HG03575 (cell line): ENCODE data around the gene ATXN7L1.

Source experiments
- ATAC-seq: cut with Tn5 transposase; IDR thresholded peaks from one replicate; pipeline ENCODE4 v1.9.1; 2021; ENCODE audit not compliant: unreplicated experiment, insufficient number of reproducible peaks, low FRiP score; ENCODE audit errors: extremely low read depth

Gene ATXN7L1

DNA sequence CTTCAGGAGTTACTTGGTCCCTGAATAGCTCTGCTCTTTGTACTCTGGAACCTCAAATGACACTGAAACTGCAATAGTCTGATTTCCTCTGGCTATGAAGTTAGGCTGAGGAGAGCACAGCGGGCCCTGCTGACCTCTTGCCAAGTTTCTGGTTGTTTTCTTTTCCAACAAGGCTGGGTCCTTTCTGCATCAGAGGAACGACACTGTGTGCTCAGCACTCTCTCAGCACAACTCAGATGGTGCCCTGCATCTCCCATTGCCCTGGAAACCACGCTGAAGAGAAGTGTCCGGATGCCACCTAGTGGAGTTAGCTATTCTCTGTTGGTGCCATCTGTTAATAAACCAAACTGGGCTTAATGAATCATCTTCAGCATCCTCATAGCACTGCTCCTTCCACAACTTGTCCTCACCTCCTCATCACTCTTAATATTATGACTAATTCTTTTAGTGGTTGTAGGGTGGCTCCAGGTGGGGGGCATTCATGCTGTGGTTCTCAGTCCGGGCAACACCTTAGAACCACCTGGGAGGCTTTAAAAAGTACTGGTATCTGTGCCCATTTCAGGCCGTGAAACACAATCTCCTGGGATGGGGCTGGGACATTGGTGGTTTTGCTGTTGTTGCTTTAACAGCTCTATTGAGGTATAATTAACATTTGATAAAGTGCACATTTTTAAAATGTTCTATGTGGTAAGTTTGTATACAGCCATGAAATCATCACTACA is 286.9 kb downstream of the ATXN7L1 start:
- ATAC-seq: peak; percentile 71

DNA sequence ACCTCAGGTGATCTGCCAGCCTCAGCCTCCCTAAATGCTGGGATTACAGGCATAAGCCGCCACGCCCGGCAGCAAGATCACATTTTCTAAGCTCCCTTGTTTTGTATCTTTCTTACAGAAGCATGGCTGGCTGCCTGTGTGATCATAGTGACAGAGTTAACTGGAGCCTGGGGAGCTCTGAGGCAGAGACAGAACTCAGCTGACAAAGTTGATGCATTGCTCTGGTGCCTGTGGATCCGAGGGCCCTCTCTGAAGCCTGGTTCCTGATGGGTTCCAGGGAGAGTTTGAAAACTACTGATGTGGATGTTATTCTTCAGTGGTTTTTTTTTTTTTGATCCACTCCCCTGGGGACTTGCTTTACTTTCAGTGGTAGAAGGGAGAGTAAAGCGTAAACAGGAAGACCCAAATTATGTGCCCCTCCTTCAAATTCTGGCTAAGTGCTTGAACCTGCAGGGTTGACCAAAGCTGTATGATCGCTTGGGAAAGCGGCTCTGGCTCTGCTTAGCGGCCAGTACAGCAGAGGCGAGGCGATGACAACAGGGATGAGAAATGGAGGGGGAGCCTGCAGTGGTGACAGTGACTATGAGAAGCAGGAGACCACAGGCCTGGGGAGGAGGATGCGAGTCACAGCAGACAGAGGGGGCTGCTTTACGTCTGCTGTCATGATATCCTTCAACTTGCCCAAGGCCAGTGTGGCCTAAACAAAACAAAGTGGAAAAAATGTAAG is 288.3 kb downstream of the ATXN7L1 start:
- ATAC-seq: no peak

- ATAC-seq: no peak
Measured at GRCh38 chr7:105585850-105586500, 290.4 kb downstream of the ATXN7L1 start.

DNA sequence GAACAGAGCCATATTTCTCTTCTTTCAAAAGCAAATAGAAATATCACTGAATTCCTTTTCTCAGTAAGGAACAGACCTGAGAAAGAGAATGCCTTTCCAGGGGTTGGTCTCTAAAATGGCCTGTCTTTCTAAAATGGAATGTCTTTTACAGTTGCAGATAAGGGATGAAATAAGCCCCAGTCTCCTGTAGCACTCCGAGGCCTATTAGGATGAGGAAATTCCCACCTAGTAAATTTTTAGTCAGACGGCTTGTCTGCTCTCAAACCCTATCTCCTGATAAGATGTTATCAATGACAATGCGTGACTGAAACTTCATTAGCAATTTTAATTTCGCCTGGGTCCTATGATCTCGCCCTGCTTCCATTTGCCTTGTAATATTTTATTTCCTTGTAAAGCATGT is 292.2 kb downstream of the ATXN7L1 start:
- ATAC-seq: no peak

DNA sequence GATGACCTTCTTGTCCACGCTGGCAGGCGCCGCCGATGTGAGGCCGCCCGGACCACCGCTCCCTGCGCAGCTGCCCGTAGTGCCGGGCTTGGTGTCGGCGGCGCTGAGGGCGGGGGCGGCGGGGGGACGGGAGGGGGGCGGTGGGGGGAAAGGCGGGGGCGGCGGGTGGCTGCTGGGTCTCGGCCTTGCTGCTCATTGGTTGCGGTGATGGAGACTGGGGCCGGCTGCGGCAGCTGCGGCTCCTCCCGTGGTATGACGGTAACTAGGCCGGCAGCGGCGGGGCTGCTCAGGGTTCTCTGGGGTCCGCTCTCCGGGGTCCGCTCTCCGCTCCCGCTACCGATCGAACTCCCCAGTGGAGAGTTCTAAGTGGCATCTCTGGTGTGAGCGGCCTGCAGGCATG is 293.3 kb downstream of the ATXN7L1 start:
- no peak for ATAC-seq

DNA sequence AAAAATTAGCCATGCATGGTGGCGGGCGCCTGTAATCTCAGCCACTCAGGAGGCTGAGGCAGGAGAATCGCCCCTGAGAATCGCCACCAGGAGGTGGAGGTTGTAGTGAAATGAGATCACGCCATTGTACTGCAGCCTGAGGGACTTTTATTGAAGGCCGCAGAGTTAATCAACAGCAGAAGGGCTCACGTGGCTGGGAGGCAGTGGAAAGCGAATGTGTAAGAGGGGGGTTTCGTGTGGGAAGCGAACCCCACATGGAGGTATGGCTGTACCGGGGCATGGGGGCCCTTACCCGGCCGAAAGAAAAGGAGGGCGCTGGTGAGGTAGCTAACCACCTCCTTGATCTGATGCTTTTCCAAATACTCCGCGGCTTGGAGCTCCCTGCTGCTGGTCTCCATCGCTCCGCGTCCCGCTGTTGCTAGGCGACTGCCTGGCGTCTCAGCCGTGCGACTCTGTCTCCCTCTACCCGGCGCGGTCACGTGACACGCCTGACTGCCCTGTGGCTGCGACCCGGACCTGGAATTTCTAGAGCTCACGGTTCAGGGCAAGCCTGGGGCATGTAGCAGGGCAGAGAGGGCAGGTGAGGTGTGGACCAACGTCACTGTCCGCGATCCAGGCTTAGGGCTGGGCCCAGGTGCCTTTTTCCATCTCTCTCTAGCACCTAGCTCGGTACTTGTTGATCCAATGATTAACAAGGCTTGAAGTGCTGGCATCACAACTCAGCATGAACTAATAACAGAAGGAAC is 295.2 kb downstream of the ATXN7L1 start, which contains the start of gene EFCAB10:
TSS of gene EFCAB10 (minus strand) at position 428 of the 746 bp plus-strand sequence. CDS start at position 398, 30 bp downstream.
- ATAC-seq: no peak

GRCh38 chr7:105580022-105580740 is 296.2 kb downstream of the ATXN7L1 start:
- ATAC-seq: no peak

- ATAC-seq: no peak
Measured at GRCh38 chr7:105578496-105578895, 297.9 kb downstream of the ATXN7L1 start.

DNA sequence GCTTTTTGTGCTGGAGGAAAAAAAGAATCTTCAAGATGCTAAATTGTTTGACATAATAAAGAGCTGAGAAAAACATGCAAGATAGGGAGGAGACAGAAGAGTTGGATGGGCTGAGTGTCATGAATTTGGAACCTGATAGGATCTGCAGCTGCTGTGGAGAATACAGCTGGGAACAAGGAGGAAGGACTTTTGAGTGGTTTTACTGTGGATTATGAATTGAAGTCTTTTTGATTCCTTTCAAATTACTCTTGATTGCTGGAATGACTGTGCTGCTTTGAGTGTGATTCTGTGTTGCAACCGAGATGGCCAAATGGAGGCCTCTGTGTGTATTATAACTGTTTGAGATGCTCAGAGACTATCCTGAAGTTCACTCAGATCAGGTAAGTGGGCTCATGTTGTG is 299.1 kb downstream of the ATXN7L1 start:
- ATAC-seq: no peak

- ATAC-seq: no peak
Measured at GRCh38 chr7:105571891-105572290, 304.5 kb downstream of the ATXN7L1 start.

DNA sequence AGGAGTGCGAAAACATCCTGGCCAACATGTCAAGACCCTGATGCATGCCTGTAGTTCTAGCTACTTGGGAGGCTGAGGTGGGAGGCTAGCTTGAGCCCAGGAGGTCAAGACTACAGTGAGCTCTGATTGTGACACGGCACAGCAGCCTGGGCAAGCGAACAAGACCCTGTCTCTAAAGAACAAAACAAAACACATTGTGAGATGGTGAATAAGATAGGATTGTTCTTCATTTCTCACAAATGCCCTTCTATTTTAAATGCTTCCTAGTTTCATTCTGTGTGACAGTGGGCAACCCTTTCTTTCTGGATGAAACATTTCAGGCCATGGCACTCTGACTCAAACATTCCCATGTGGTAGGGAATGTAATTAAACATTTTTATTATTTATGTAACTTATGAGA is 308.6 kb downstream of the ATXN7L1 start:
- no peak for ATAC-seq

DNA sequence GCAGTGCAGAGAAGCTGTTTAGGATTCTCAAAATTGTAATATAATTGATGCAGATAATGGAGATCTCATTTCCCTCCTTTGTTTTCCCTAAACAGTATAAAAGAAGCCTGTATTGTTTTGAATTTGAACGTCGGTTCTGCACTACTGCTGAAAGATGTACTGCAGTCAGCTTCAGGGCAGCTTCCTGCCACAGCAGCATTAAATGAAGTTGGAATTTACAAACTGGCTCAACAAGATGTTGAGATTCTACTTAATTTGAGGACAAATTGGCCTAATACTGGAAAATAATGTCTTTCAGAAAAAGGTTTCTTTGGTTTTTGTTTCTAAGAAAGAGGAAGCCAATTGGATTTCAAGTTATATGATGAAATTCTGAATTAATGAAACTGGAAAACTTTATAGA is 309.4 kb downstream of the ATXN7L1 start:
- ATAC-seq: no peak

- no peak for ATAC-seq
Measured at GRCh38 chr7:105565190-105565589, 311.2 kb downstream of the ATXN7L1 start.

GRCh38 chr7:105559926-105560325 is 316.5 kb downstream of the ATXN7L1 start:
- no peak for ATAC-seq
